Ecto neural progenitor cell (in vitro differentiated cells): ENCODE data around the gene MYH16.
"Not testable (repeated sequence)": the region's sequence is repeated elsewhere in the genome, so short reads cannot be mapped to it uniquely, and the experiment has no call there.

Experiments used
- DNase-seq: peaks from one replicate; pipeline ENCODE4 v3.0.0-alpha.2; 2018; ENCODE audit warnings: low spot score

The MYH16 gene

GRCh38 chr7:99258501-99258900 is 14.1 kb upstream of the MYH16 start:
- no peak for DNase-seq

GRCh38 chr7:99260395-99260794 is 12.2 kb upstream of the MYH16 start:
- no peak for DNase-seq

DNA sequence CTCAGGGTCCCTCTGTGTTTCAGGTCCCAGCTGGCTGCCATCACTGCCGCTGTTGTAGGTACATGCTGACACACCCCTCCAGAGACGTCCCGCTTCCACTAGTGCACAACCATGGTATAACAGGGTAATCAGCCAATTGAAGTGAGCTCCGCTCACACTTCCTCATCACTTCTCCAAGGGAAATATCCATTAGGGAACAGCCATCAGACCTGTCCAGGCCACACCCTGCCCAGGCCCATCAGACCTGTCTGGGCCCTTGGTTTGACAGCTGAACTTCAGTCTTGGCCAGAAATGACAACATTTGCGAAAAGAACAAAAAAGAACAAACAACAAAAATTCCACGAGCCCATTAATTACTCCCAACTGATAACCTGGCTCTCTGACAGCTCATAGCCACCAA is 11.0 kb upstream of the MYH16 start:
- DNase-seq = no peak

- no peak for DNase-seq
These were observed 6.7 kb upstream of the MYH16 start for GRCh38 chr7:99265848-99266480.

GRCh38 chr7:99267481-99267840 is 5.2 kb upstream of the MYH16 start:
- DNase-seq = no peak

- DNase-seq = no peak
These were observed 4.6 kb upstream of the MYH16 start for GRCh38 chr7:99267841-99268576.

DNA sequence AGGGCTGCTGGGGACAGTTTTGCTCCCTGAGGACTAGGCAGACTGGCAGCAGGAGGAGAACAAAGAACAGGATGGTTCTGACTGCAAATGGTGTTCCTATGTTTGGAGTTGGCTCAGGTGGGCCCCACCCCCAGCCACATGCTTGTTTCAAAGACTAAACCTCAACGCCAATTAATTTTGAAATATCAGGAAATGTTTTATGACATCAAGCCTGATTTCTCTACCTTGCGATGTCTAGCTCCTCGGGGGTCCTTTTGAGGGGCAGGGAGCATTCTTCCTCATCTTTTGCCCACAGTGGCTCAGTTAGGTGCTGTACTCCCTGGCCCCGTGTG is 4.1 kb upstream of the MYH16 start:
- DNase-seq = no peak

- DNase-seq = no peak
These were observed 1.9 kb upstream of the MYH16 start for GRCh38 chr7:99270702-99271101.

DNA sequence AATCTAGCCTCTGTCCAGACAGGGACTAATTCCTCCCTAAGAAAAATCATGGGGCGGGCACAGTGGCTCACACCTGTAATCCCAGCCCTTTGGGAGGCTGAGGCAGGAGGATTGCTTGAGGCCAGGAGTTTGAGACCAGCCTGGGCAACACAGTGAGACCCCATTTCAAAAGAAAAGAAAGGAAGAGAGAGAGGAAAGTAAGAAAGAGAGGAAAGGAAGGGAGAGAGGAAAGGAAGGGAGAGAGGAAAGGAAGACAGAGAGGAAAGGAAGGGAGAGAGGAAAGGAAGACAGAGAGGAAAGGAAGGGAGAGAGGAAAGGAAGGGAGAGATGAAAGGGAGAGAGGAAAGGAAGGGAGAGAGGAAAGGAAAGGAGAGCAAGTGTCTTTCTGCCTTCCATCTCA is 922 bp downstream of the MYH16 start:
- not testable (repeated sequence) for DNase-seq

DNA sequence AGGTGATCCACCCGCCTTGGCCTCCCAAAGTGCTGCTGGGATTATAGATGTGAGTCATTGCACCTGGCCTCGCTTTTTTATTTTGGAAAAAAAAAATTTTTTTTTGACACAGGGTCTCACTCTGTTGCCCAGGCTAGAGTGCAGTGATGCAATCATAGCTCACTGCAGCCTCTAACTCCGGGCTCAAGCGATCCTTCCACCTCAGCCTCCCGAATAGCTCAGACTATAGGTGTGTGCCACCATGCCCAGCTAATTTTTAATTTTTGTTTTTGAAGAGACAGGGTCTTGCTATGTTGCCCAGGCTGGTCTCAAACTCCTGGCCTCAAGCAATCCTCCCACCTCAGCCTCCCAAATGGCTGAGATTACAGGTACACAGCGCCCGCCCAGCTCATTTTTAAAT is 2.3 kb downstream of the MYH16 start:
- DNase-seq = not testable (repeated sequence)

DNA sequence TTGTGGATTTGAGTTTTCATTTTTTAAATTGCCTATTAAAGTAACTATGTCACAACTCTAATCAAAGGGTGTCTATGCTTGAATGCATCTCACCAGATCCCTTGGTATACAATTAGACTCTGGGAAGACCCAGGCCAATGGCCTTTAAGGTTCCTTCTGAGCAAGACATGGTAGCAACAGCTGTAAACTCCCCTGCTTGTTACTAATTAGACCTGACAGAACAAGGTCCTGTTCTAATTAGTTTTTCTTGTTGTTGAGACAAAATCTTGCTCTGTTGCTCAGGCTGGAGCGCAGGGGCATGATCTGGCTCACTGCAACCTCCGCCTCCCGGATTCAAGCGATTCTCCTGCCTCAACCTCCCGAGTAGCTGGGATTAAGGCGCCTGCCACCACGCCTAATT is 2.9 kb downstream of the MYH16 start:
- no peak for DNase-seq

GRCh38 chr7:99278180-99278579 is 5.5 kb downstream of the MYH16 start:
- DNase-seq = no peak

GRCh38 chr7:99284165-99284564 is 11.5 kb downstream of the MYH16 start:
- DNase-seq = not testable (repeated sequence)

DNA sequence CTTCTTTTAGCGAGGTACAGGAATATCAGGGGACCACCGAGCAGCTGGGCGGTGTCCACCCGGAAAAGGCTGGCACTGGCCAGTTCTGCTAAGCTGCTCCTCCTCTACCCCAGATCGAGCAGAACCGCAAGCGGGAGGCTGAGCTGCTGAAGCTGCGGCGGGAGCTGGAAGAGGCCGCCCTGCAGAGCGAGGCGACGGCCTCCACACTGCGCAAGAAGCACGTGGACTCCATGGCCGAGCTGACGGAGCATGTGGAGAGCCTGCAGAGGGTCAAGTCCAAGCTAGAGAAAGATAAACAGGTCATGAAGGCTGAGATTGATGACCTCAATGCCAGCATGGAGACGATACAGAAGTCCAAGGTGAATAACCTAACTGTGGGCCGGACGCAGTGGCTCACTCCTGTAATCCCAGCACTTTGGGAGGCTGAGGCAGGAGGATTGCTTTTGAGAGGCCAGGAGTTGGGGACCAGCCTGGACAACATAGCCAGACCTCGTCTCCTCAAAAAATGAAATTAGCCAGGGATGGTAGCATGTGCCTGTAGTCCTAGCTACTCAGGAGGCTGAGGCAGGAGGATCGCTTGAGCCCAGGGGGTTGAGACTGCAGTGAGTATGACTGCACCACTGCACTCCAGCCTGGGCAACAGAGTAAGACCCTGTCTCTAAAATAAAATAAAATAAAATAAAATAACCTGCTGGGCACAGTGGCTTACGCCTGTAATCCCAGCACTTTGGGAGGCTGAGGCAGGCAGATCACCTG is 15.3 kb downstream of the MYH16 start:
- DNase-seq = no peak

GRCh38 chr7:99289185-99289584 is 16.5 kb downstream of the MYH16 start:
- no peak for DNase-seq

- not testable (repeated sequence) for DNase-seq
These were observed 17.5 kb downstream of the MYH16 start for GRCh38 chr7:99290148-99290547.

DNA sequence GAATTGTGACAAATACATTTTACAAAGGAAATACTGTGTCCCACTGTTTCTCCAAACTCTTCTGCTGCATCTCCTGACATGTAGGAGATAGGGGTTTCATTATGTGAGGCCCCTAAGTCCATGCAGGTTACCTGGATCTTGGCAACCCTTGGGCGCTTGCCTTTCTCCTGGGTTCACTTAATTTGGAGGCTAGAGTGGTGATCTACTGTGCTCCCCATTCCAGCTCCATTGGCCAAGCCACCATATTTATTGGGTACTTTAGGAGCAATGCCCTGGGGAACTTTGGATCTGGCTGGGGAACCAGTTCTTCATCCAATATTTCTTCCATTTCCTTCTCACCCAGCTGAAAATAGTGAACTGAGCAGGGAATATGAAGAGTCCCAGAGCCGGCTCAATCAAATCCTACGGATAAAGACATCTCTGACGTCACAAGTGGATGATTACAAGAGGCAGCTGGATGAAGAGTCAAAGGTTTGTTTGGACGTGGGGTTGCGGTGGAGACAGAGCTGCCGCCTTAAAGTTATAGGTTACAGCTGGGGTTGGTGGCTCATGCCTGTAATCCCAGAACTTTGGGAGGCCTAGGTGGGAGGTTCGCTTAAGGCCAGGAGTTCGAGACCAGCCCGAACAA is 18.5 kb downstream of the MYH16 start:
- no peak for DNase-seq

DNA sequence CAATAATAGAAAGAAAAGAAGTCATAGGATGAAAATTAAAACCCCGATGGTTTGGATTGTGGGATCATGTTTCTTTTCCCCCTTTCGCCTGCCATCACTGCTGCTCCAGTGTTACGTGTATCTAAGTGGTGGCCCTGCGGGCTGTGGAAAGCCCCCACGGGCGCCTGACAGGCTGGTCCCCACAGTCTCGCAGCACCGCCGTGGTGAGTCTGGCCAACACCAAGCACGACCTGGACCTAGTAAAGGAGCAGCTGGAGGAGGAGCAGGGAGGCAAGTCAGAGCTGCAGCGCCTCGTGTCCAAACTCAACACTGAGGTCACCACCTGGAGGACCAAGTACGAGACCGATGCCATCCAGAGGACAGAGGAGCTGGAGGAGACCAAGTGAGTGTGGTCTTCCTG is 19.5 kb downstream of the MYH16 start:
- DNase-seq = no peak

DNA sequence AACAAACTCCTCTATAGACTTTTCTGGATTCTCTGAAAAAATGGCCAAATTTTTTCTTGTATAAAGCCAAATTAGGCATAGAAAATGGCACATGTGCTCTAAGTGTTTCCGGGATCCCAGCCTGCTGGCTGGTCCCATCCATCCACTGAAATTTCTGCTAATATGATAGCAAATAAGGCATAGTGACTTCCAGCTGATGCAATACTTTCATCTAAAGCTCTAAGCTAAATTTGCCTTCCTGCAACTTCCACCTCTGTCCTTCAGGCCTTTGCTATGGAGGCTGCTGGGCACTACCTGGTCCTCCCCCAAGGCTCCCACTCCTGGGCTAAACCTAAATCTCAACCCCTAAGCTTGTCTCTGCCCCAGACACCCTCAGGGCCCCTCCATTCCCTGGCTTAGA is 20.5 kb downstream of the MYH16 start:
- DNase-seq = no peak

DNA sequence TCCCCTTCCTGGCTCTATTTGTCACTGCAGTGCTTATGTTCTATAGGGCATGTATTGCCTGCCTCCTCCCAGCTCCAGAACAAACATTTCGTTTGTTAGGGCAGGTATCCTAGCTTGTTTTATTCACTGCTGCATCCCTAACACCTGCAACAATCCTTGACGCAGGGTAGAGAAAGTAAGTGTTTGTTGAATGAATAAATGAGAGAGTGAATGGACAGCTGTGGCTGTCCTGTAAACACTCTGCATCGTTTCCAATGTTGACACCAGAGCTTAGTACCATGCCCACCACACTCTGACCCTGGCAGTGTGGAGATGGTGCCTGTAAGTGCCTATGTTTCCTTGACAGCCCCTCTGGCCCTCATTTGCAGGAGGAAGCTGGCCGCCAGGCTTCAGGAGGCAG is 21.0 kb downstream of the MYH16 start:
- no peak for DNase-seq

- no peak for DNase-seq
These were observed 23.8 kb downstream of the MYH16 start for GRCh38 chr7:99296471-99296870.

DNA sequence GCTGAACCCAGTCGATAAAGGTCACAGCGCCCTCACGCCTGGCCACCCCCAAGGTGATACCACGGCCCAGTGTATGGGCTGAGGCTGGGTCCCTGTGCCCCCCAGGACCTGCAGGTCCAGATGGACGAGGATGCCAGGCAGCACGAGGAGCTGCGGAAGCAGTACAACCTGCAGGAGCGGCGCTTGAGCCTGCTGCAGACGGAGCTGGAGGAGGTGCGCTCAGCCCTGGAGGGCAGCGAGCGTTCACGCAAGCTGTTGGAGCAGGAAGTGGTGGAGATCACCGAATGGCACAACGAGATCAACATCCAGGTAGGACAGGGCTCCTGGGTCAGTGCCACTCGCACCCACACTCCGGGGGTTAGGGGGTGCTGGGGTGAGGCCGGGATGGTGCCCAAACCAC is 28.9 kb downstream of the MYH16 start:
- no peak for DNase-seq
